Hepatocyte (in vitro differentiated cells): ENCODE results near the gene GMIP.

ENCODE experiments used
- CTCF ChIP-seq: fragments of 200-600 bp; sonication (generic); IDR thresholded peaks from 2 replicates; pipeline ENCODE4 v1.5.1; 2016; ENCODE audit warnings: antibody characterized with exemption, mild to moderate bottlenecking; ENCODE audit not compliant: poor library complexity
- EZH2 ChIP-seq: fragments of 200-600 bp; sonication (generic); IDR thresholded peaks from 2 replicates; pipeline ENCODE4 v1.6.1; 2016; ENCODE audit warnings: antibody characterized with exemption, mild to moderate bottlenecking, borderline replicate concordance
- EZH2phosphoT487 ChIP-seq: fragments of 200-600 bp; sonication (generic); IDR thresholded peaks from one replicate; pipeline ENCODE4 v1.6.1; 2018; ENCODE audit warnings: antibody characterized with exemption, mild to moderate bottlenecking, low read depth, moderate library complexity; ENCODE audit not compliant: unreplicated experiment, severe bottlenecking

GRCh38 chr19:19624032-19624570, 19.4 kb downstream of the GMIP start:
- TF ChIP-seq CTCF (no peak), EZH2 (no peak), EZH2phosphoT487 (no peak)
